Smooth muscle cell (in vitro differentiated cells): ENCODE measurements around the gene THSD7B. TPM values are rescaled to one million over a fixed set of nuclear protein-coding genes. Genes with fewer than 3 reads are reported as not detected.

Experiments used
- DNase-seq: peaks from one replicate; lab custom pipeline; 2025; ENCODE audit not compliant: unreplicated experiment; lab: John Stamatoyannopoulos, UW
- H2AFZ ChIP-seq: fragments of 200-600 bp; sonication (generic); 2 replicates; pipeline ENCODE4 v1.6.0; 2016; ENCODE audit warnings: antibody characterized with exemption, low read depth, mild to moderate bottlenecking
- H3F3A ChIP-seq: fragments of 200-600 bp; sonication (generic); 2 replicates; pipeline ENCODE4 v1.6.0; 2017; ENCODE audit warnings: antibody characterized with exemption, low read depth
- H3K27ac ChIP-seq: fragments of 200-600 bp; sonication (generic); 2 replicates; pipeline ENCODE4 v1.5.1; 2016; ENCODE audit warnings: low read depth, mild to moderate bottlenecking
- H3K27me3 ChIP-seq: fragments of 200-600 bp; sonication (generic); 2 replicates; pipeline ENCODE4 v1.6.1; 2016; ENCODE audit warnings: low read depth, mild to moderate bottlenecking
- H3K36me3 ChIP-seq: fragments of 200-600 bp; sonication (generic); 2 replicates; pipeline ENCODE4 v1.5.1; 2016; ENCODE audit warnings: low read depth
- H3K4me1 ChIP-seq: fragments of 200-600 bp; sonication (generic); 2 replicates; pipeline ENCODE4 v1.5.1; 2016; ENCODE audit warnings: low read depth
- H3K4me2 ChIP-seq: fragments of 200-600 bp; sonication (generic); 2 replicates; pipeline ENCODE4 v1.6.0; 2016; ENCODE audit warnings: mild to moderate bottlenecking
- H3K4me3 ChIP-seq: fragments of 200-600 bp; sonication (generic); 2 replicates; pipeline ENCODE4 v1.5.1; 2016; ENCODE audit warnings: mild to moderate bottlenecking
- H3K79me2 ChIP-seq: fragments of 200-600 bp; sonication (generic); 2 replicates; pipeline ENCODE4 v1.6.0; 2016; ENCODE audit warnings: low read depth, mild to moderate bottlenecking
- H3K9ac ChIP-seq: fragments of 200-600 bp; sonication (generic); 2 replicates; pipeline ENCODE4 v1.6.0; 2016; ENCODE audit warnings: low read depth
- H3K9me3 ChIP-seq: fragments of 200-600 bp; sonication (generic); replicated peaks from 2 replicates; pipeline ENCODE4 v1.5.1; 2016; ENCODE audit warnings: low read depth
- H4K20me1 ChIP-seq: fragments of 200-600 bp; sonication (generic); 2 replicates; pipeline ENCODE4 v1.6.0; 2016; ENCODE audit warnings: low read depth
- CTCF ChIP-seq: fragments of 200-600 bp; sonication (generic); IDR thresholded peaks from 2 replicates; pipeline ENCODE4 v1.5.1; 2017; ENCODE audit warnings: borderline replicate concordance, mild to moderate bottlenecking, antibody characterized with exemption; ENCODE audit not compliant: insufficient read depth, poor library complexity, severe bottlenecking
- WGBS: methylation state at CpG from one replicate; pipeline ENCODE4 v1.1.7; 2016; ENCODE audit warnings: low lambda C conversion rate; 5-methylcytosine and 5-hydroxymethylcytosine counted together
- polyA plus RNA-seq: library from polyadenylated mRNA; unstranded; fragments of >200 nt; fragmentation: Nextera tagmentation; extraction: Ambion mirVana; gene quantifications from 2 replicates; pipeline ENCODE4 v1.2.1, GENCODE V29; 2016
- total RNA-seq: library from RNA; depleted of rRNA; stranded (reverse); fragments of >200 nt; gene quantifications from 2 replicates; pipeline ENCODE4 v1.2.3, GENCODE V29; 2014

THSD7B gene
- total and polyA plus RNA-seq, 2 experiments from 2014 or later = not detected

GRCh38 chr2:136916131-136916530, 150.8 kb downstream of the THSD7B start:
- Histone ChIP-seq H3K36me3 (no peaks in the 10 kb centered on the region), H3K4me2 (no peak overlapping the region), H3K79me2 (no peaks in the 10 kb centered on the region), H3K27me3 (no peaks in the 10 kb centered on the region), H2AFZ (no peak overlapping the region), H3K9me3 (no peaks in the 10 kb centered on the region), H3K4me1 (no peaks in the 10 kb centered on the region), H3K9ac (no peak overlapping the region), H3F3A (no peaks in the 10 kb centered on the region), H3K27ac (no peak overlapping the region), H3K4me3 (no peak overlapping the region), H4K20me1 (no peaks in the 10 kb centered on the region)
- no peak for DNase-seq
- no peak for TF ChIP-seq CTCF
- 15% methylated on average over 2 of the region's 2 CpGs for WGBS

DNA sequence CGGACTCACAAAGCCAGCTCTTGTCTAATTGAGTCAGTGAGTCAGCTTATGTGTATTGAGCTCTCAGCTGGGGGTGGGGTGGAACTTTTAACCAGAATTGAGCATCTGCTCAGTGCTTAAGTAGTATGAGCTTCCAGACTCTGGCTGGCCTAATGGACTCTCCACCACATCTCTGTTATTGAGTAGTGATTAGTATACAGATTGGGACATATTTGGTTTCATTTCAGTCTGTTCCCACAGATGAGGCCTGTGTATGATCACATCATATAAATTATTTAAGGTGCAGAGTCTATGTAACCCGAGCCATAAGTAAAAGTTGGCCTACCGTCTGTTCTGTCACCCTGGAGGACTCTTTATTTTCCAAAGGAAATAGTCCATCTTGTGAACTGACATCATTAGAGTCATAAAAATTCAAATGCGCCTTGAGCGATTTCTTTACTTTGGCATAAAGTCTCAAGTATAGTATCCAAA, 152.1 kb downstream of the THSD7B start:
- H3K4me1 ChIP-seq = no peaks in the 10 kb centered on the region
- no peak overlapping the region for H3K9ac ChIP-seq
- no peaks in the 10 kb centered on the region for H3K36me3 ChIP-seq
- H2AFZ ChIP-seq = no peak overlapping the region
- H3F3A ChIP-seq = no peaks in the 10 kb centered on the region
- no peak overlapping the region for H3K27ac ChIP-seq
- H3K4me2 ChIP-seq = no peak overlapping the region
- H3K27me3 ChIP-seq = no peaks in the 10 kb centered on the region
- H3K4me3 ChIP-seq = no peak overlapping the region
- H3K79me2 ChIP-seq = no peaks in the 10 kb centered on the region
- H3K9me3 ChIP-seq = no peaks in the 10 kb centered on the region
- H4K20me1 ChIP-seq = no peaks in the 10 kb centered on the region
- DNase-seq = no peak
- no peak for TF ChIP-seq CTCF
- 60% methylated on average over 5 of the region's 5 CpGs for WGBS

GRCh38 chr2:136919682-136920081, 154.3 kb downstream of the THSD7B start:
- no peak overlapping the region for H3K4me2 ChIP-seq
- H4K20me1 ChIP-seq = no peaks in the 10 kb centered on the region
- H3K9me3 ChIP-seq = no peaks in the 10 kb centered on the region
- H3K4me3 ChIP-seq = no peak overlapping the region
- H3K27ac ChIP-seq = no peak overlapping the region
- no peak overlapping the region for H3K9ac ChIP-seq
- TF ChIP-seq CTCF = no peak
- no peaks in the 10 kb centered on the region for H3K4me1 ChIP-seq
- no peaks in the 10 kb centered on the region for H3K27me3 ChIP-seq
- no peaks in the 10 kb centered on the region for H3K36me3 ChIP-seq
- no peaks in the 10 kb centered on the region for H3K79me2 ChIP-seq
- no peak for DNase-seq
- H2AFZ ChIP-seq = no peak overlapping the region
- no peaks in the 10 kb centered on the region for H3F3A ChIP-seq
- 95% methylated on average over 4 of the region's 4 CpGs for WGBS

DNA sequence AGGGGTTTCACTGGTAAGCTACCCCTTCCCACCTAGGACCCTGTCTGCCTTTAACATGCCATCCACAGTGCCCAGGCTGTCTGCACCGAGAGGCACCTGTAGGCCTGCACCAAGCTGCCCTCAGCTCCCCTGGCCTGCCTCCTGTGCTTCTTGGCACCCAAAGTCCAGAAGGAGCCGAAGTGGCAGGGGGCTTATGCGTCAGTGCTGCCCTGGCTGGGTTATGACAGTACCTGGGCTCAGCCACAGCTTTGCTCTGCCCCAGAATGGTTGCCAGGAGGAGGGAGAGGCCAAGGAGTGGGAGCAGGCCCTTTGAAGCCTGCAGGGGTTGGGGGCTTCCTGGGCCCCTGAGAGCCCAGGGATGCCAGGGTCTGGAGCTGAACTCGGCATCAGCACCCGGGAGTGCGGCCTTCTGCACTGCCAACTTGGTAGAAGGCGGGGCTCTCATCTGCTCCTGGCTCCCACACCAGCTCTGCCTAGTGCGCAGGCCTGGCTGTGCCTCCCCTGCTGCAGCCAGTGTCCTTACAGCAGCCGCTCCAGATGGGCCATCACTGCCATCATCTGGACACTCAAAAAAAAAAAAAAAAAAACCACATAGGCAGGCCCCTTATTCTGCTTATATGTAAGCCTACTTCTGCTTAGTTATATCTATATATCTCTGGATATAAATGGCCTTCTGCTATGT, 155.4 kb downstream of the THSD7B start:
- H3K9ac ChIP-seq = no peak overlapping the region
- H3K27me3 ChIP-seq = no peaks in the 10 kb centered on the region
- H3K4me1 ChIP-seq = no peaks in the 10 kb centered on the region
- TF ChIP-seq CTCF = no peak
- H3K27ac ChIP-seq = no peak overlapping the region
- H3F3A ChIP-seq = no peaks in the 10 kb centered on the region
- DNase-seq = no peak
- WGBS = 82% methylated on average over 7 of the region's 9 CpGs
- H3K4me3 ChIP-seq = no peak overlapping the region
- no peak overlapping the region for H2AFZ ChIP-seq
- H3K4me2 ChIP-seq = no peak overlapping the region
- H3K79me2 ChIP-seq = no peaks in the 10 kb centered on the region
- H3K9me3 ChIP-seq = no peaks in the 10 kb centered on the region
- no peaks in the 10 kb centered on the region for H4K20me1 ChIP-seq
- H3K36me3 ChIP-seq = no peaks in the 10 kb centered on the region
